H1 (cell line): ENCODE data around the gene TMEM176B. TPM values are rescaled to one million over a fixed set of nuclear protein-coding genes. Genes with fewer than 3 reads are reported as not detected.

Experiments
- CTCF ChIA-PET: fragments of 300-600 bp; sonication (Branson Sonifier 250); formaldehyde crosslinking; loops from one replicate; lab custom pipeline; 2021; ENCODE audit not compliant: partially characterized antibody; lab: Charles Lee
- POLR2A ChIA-PET: fragments of 300-600 bp; sonication (Branson Sonifier 250); formaldehyde crosslinking; loops from one replicate; lab custom pipeline; 2021; ENCODE audit warnings: inconsistent platforms; ENCODE audit not compliant: partially characterized antibody; lab: Charles Lee
- DNase-seq, 2 experiments: peaks; one replicate each; pipeline versions ENCODE4 v3.0.0 to v3.0.0-alpha.2; 2010 to 2022; ENCODE audit warnings: low spot score in 2 of 2, low read depth in 1 of 2, mixed read lengths in 1 of 2
- FAIRE-seq: peaks from 2 replicates; lab custom pipeline; 2011; peaks lifted over from hg19 to GRCh38; lab: Jason Lieb, UNC
- H2AFZ ChIP-seq: 2 replicates; pipeline ENCODE4 v1.8.1; 2012; ENCODE audit warnings: low read length, inconsistent platforms
- H2AK5ac ChIP-seq: 2 replicates; pipeline ENCODE4 v1.6.1; 2013; ENCODE audit warnings: low read depth, low read length
- H2BK120ac ChIP-seq: replicated peaks from 2 replicates; pipeline ENCODE3; 2013; ENCODE audit warnings: low read depth, low read length, inconsistent platforms
- H2BK12ac ChIP-seq: 2 replicates; pipeline ENCODE4 v1.6.1; 2013; ENCODE audit warnings: low read depth, low read length
- H2BK15ac ChIP-seq: 2 replicates; pipeline ENCODE4 v1.6.1; 2013; ENCODE audit warnings: low read length
- H2BK20ac ChIP-seq: 2 replicates; pipeline ENCODE4 v1.6.1; 2013; ENCODE audit warnings: low read length
- H2BK5ac ChIP-seq: 2 replicates; pipeline ENCODE4 v1.6.1; 2013; ENCODE audit warnings: low read depth, low read length
- H3K14ac ChIP-seq: 2 replicates; pipeline ENCODE4 v1.6.1; 2013; ENCODE audit warnings: inconsistent platforms; ENCODE audit not compliant: insufficient read length
- H3K18ac ChIP-seq: 2 replicates; pipeline ENCODE4 v1.6.1; 2013; ENCODE audit warnings: low read length; ENCODE audit errors: extremely low read depth
- H3K23ac ChIP-seq: 2 replicates; pipeline ENCODE4 v1.6.1; 2013; ENCODE audit warnings: inconsistent platforms; ENCODE audit not compliant: insufficient read length
- H3K23me2 ChIP-seq: 2 replicates; pipeline ENCODE4 v1.6.1; 2013; ENCODE audit warnings: low read depth, low read length
- H3K27ac ChIP-seq: 2 replicates; pipeline ENCODE4 v1.6.1; 2011; ENCODE audit warnings: low read depth, low read length, inconsistent platforms
- H3K27me3 ChIP-seq, 4 experiments: replicated peaks in 1 of 4; 1 replicate in 1 of 4; 2 replicates in 3 of 4; pipeline versions ENCODE4 v1.6.1 to v1.8.1; 2011 to 2013; ENCODE audit warnings: low read length in 3 of 4, mild to moderate bottlenecking in 3 of 4, inconsistent platforms in 2 of 4, mixed read lengths in 2 of 4, moderate library complexity in 1 of 4; ENCODE audit not compliant: control insufficient read depth in 3 of 4, insufficient read depth in 3 of 4; ENCODE audit errors: extremely low read depth in 1 of 4
- H3K36me3 ChIP-seq, 4 experiments: 2 replicates each; pipeline versions ENCODE4 v1.6.1 to v1.8.1; 2011 to 2013; ENCODE audit warnings: mild to moderate bottlenecking in 4 of 4, low read length in 3 of 4, moderate library complexity in 2 of 4, control low read depth in 1 of 4, inconsistent platforms in 1 of 4; ENCODE audit not compliant: insufficient read depth in 4 of 4, control insufficient read depth in 2 of 4
- H3K4ac ChIP-seq: replicated peaks from 2 replicates; pipeline ENCODE3; 2013; ENCODE audit warnings: low read length, low read depth, mixed read lengths, inconsistent platforms; ENCODE audit not compliant: insufficient read length
- H3K4me1 ChIP-seq, 4 experiments: replicated peaks in 1 of 4; 1 replicate in 1 of 4; 2 replicates in 3 of 4; pipeline versions ENCODE4 v1.6.1 to v1.8.1; 2011 to 2013; ENCODE audit warnings: low read length in 3 of 4, inconsistent platforms in 2 of 4, mixed read lengths in 1 of 4; ENCODE audit not compliant: insufficient read depth in 4 of 4, control insufficient read depth in 3 of 4
- H3K4me2 ChIP-seq, 2 experiments: 2 replicates each; pipeline versions ENCODE4 v1.6.1 to v1.8.1; 2011 to 2013; ENCODE audit warnings: low read depth in 2 of 2, low read length in 2 of 2, control low read depth in 1 of 2, inconsistent platforms in 1 of 2, mild to moderate bottlenecking in 1 of 2; ENCODE audit not compliant: insufficient read depth in 1 of 2
- H3K4me3 ChIP-seq, 4 experiments: fragments of 200-600, 300-600 bp in 1 of 4; sonication (generic), shearing (Covaris generic), sonication (Bioruptor Twin) in 1 of 4; 2 replicates each; pipeline versions ENCODE4 v1.5.1 to v1.8.1; 2011 to 2016; ENCODE audit warnings: low read length in 4 of 4, low read depth in 3 of 4, control low read depth in 2 of 4, inconsistent platforms in 2 of 4, mild to moderate bottlenecking in 2 of 4, mixed read lengths in 1 of 4, moderate library complexity in 1 of 4; ENCODE audit not compliant: insufficient read depth in 2 of 4; ENCODE audit errors: extremely low read depth in 1 of 4
- H3K56ac ChIP-seq: replicated peaks from 2 replicates; pipeline ENCODE3; 2013; ENCODE audit warnings: low read depth, mild to moderate bottlenecking, mixed read lengths, low read length, inconsistent platforms; ENCODE audit not compliant: insufficient read length
- H3K79me1 ChIP-seq: 2 replicates; pipeline ENCODE4 v1.6.1; 2013; ENCODE audit warnings: low read depth, low read length, control low read depth
- H3K79me2 ChIP-seq, 2 experiments: 2 replicates each; pipeline versions ENCODE4 v1.6.1 to v1.8.1; 2012 to 2013; ENCODE audit warnings: low read length in 2 of 2, mild to moderate bottlenecking in 2 of 2, inconsistent platforms in 1 of 2; ENCODE audit not compliant: insufficient read depth in 2 of 2, control insufficient read depth in 1 of 2
- H3K9ac ChIP-seq, 4 experiments: replicated peaks in 1 of 4; 1 replicate in 1 of 4; 2 replicates in 3 of 4; pipeline versions ENCODE4 v1.6.1 to v1.8.1; 2011 to 2013; ENCODE audit warnings: low read depth in 3 of 4, low read length in 3 of 4, control low read depth in 2 of 4, mild to moderate bottlenecking in 2 of 4, moderate library complexity in 2 of 4, inconsistent platforms in 1 of 4; ENCODE audit errors: extremely low read depth in 1 of 4
- H3K9me3 ChIP-seq, 2 experiments: 2 replicates each; pipeline versions ENCODE4 v1.6.1 to v1.8.1; 2012 to 2013; ENCODE audit warnings: mild to moderate bottlenecking in 2 of 2, moderate library complexity in 2 of 2, control low read depth in 1 of 2, inconsistent platforms in 1 of 2, low read depth in 1 of 2, low read length in 1 of 2, mixed read lengths in 1 of 2; ENCODE audit not compliant: insufficient read depth in 2 of 2
- H4K20me1 ChIP-seq, 2 experiments: replicated peaks in 1 of 2; 2 replicates each; pipeline versions ENCODE3 to v1.8.1; 2011 to 2013; ENCODE audit warnings: inconsistent platforms in 2 of 2, low read length in 2 of 2, mild to moderate bottlenecking in 1 of 2; ENCODE audit not compliant: insufficient read depth in 2 of 2, control insufficient read depth in 1 of 2
- H4K5ac ChIP-seq: 2 replicates; pipeline ENCODE4 v1.6.1; 2013; ENCODE audit warnings: low read length, low read depth, mixed read lengths, inconsistent platforms; ENCODE audit not compliant: insufficient read length
- H4K8ac ChIP-seq: 2 replicates; pipeline ENCODE4 v1.8.0; 2013; ENCODE audit warnings: mild to moderate bottlenecking, moderate library complexity, low read length, inconsistent platforms; ENCODE audit not compliant: insufficient read depth; ENCODE audit errors: extremely low read depth
- H4K91ac ChIP-seq: replicated peaks from 2 replicates; pipeline ENCODE3; 2013; ENCODE audit warnings: low read length, mixed read lengths, inconsistent platforms; ENCODE audit not compliant: insufficient read length
- BRCA1 ChIP-seq: IDR thresholded peaks from 2 replicates; pipeline ENCODE4 v1.6.1; 2012; ENCODE audit warnings: low read depth, low read length, improper control_type of control experiment
- CTBP2 ChIP-seq: IDR thresholded peaks from 2 replicates; pipeline ENCODE4 v1.7.0; 2011; ENCODE audit warnings: borderline replicate concordance, mild to moderate bottlenecking, moderate library complexity, mixed read lengths, low read length; ENCODE audit not compliant: insufficient read depth, insufficient read length
- CTCF ChIP-seq, 3 experiments: IDR thresholded peaks; 1 replicate in 2 of 3; 2 replicates in 1 of 3; pipeline versions ENCODE4 v1.5.1 to v1.6.1; 2011; ENCODE audit warnings: low read length in 3 of 3, mild to moderate bottlenecking in 3 of 3, inconsistent platforms in 2 of 3, low read depth in 1 of 3, moderate library complexity in 1 of 3; ENCODE audit not compliant: insufficient read depth in 1 of 3; ENCODE audit errors: control extremely low read depth in 1 of 3
- WGBS, 2 experiments: shearing (Covaris generic) in 1 of 2; methylation state at CpG; one replicate each; pipeline versions ENCODE4 v1.1.6 to v1.1.7; 2013 to 2015; ENCODE audit warnings: low lambda C conversion rate in 2 of 2, mixed read lengths in 2 of 2, inconsistent platforms in 1 of 2, low coverage in 1 of 2, missing lambda C conversion rate in 1 of 2; ENCODE audit not compliant: insufficient replicate concordance in 2 of 2, insufficient coverage in 1 of 2, insufficient read length in 1 of 2; ENCODE audit errors: extremely low coverage in 1 of 2, missing lambda C conversion rate in 1 of 2; 5-methylcytosine and 5-hydroxymethylcytosine counted together
- polyA plus RNA-seq, 7 experiments: library from polyadenylated mRNA; depleted of rRNA in 3 of 7; stranded (reverse) in 5 of 7; unstranded in 2 of 7; fragments of >200 nt in 5 of 7; fragments of 200-250 nt in 2 of 7; gene quantifications; 1 replicate in 5 of 7; 2 replicates in 1 of 7; 4 replicates in 1 of 7; pipeline versions ENCODE4 v1.2.1 to v1.2.3, GENCODE V29; 2011 to 2013; ENCODE audit warnings: missing spikeins in 2 of 7, mixed read lengths in 2 of 7
- total RNA-seq: library from RNA; stranded (reverse); fragmentation: NEBNext Ultra II Directional; extraction: Animal tissue kit (Norgen Biotek cat#: 25700); gene quantifications from 2 replicates; pipeline ENCODE4 v1.2.1, GENCODE V29; 2021

TMEM176B gene
- total and polyA plus RNA-seq, 2 of the 8 experiments (the other 6 are each of a cell fraction or from before 2014, with no cell fraction given) = 1.2 to 2.1 TPM

DNA sequence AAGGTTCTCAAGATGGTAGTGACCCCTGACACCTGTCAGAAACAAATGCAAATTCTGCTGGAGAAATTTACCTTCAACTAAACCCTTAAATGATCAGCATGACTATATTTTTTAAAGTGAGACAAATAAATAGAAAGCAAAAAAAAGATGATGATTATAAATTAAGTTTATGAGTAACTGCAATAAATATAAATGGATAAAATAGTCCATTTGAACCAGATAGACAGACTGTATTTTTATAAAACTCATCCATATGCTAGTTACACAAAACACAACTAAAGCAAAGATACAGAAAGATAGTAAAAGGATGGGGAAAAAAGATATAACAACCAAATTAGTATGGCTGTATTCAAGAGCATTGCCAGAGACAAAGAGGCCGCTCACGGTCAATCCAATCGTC is 6.3 kb upstream of the TMEM176B start:
- Histone ChIP-seq H3K56ac (no peak overlapping the region), H3K4me3 (no peak overlapping the region), H3K79me1 (no peaks in the 10 kb centered on the region), H3K27me3 (peaks cover 11 to 17% (median 15%) of the 10 kb centered on the region in 4 experiments), H4K91ac (no peak overlapping the region), H2BK5ac (no peak overlapping the region), H2BK120ac (no peak overlapping the region), H4K5ac (no peak overlapping the region), H3K23ac (no peak overlapping the region), H2AFZ (no peak overlapping the region), H3K23me2 (no peaks in the 10 kb centered on the region), H2BK12ac (no peak overlapping the region), H3K79me2 (no peaks in the 10 kb centered on the region), H2AK5ac (no peak overlapping the region), H3K9me3 (peaks cover 0 to 15% of the 10 kb centered on the region in 2 experiments; a peak in 3 of 4 replicates), H2BK15ac (no peak overlapping the region), H4K8ac (no peak overlapping the region), H3K27ac (no peak overlapping the region), H2BK20ac (no peak overlapping the region), H3K4me1 (no peaks in the 10 kb centered on the region), H3K4ac (no peak overlapping the region), H4K20me1 (no peaks in the 10 kb centered on the region), H3K14ac (no peak overlapping the region), H3K4me2 (no peak overlapping the region), H3K36me3 (no peaks in the 10 kb centered on the region; a peak in 1 of 8 replicates), H3K18ac (no peak overlapping the region), H3K9ac (no peak overlapping the region)
- no peak for FAIRE-seq
- POLR2A ChIA-PET = no interaction called here
- DNase-seq = no peak
- TF ChIP-seq BRCA1 (no peak), CTBP2 (no peak), CTCF (IDR thresholded peaks at IDR 0.05; ENCODE audit: control extremely low read depth in 1 of 3, insufficient read depth in 1 of 3, low read depth in 1 of 3, low read length in 3 of 3) (no peak)
- 95% methylated on average over 3 of the region's 3 CpGs; no CpG with 5 or more reads in 1 of the 2 experiments for WGBS, 2 experiments
- CTCF ChIA-PET = no interaction called here
